H9 (cell line): ENCODE measurements around the gene ARL14EPL. TPM values are rescaled to one million over a fixed set of nuclear protein-coding genes. Genes with fewer than 3 reads are reported as not detected.

Source experiments
- DNase-seq: peaks from one replicate; pipeline ENCODE4 v3.0.0-alpha.2; 2017
- H2AFZ ChIP-seq: one replicate; pipeline ENCODE4 v1.6.1; 2013; ENCODE audit warnings: mild to moderate bottlenecking, low read length, control low read depth, moderate library complexity
- H2AK5ac ChIP-seq: 2 replicates; pipeline ENCODE4 v1.6.1; 2013; ENCODE audit warnings: low read length, control low read depth, mixed read lengths; ENCODE audit not compliant: insufficient read length
- H2BK120ac ChIP-seq: one replicate; pipeline ENCODE4 v1.6.1; 2013; ENCODE audit warnings: low read depth, mild to moderate bottlenecking, low read length, control low read depth, inconsistent platforms; ENCODE audit not compliant: poor library complexity, severe bottlenecking
- H2BK12ac ChIP-seq: 2 replicates; pipeline ENCODE4 v1.6.1; 2013; ENCODE audit warnings: low read length, control low read depth, mixed read lengths, low read depth; ENCODE audit not compliant: insufficient read length
- H2BK15ac ChIP-seq: 2 replicates; pipeline ENCODE4 v1.6.1; 2013; ENCODE audit warnings: low read depth, low read length, control low read depth
- H2BK20ac ChIP-seq: one replicate; pipeline ENCODE4 v1.6.1; 2013; ENCODE audit warnings: low read depth, mild to moderate bottlenecking, low read length, control low read depth, inconsistent platforms; ENCODE audit not compliant: poor library complexity, severe bottlenecking
- H2BK5ac ChIP-seq: 2 replicates; pipeline ENCODE4 v1.6.1; 2013; ENCODE audit warnings: low read length, control low read depth, mixed read lengths; ENCODE audit not compliant: insufficient read length
- H3K14ac ChIP-seq: 2 replicates; pipeline ENCODE4 v1.6.1; 2013; ENCODE audit warnings: low read length, control low read depth; ENCODE audit not compliant: insufficient read depth
- H3K18ac ChIP-seq: 2 replicates; pipeline ENCODE4 v1.6.1; 2013; ENCODE audit warnings: low read depth, mild to moderate bottlenecking, mixed read lengths, low read length, control low read depth; ENCODE audit not compliant: insufficient read length
- H3K23ac ChIP-seq: 2 replicates; pipeline ENCODE4 v1.6.1; 2013; ENCODE audit warnings: low read length, control low read depth, mixed read lengths, low read depth; ENCODE audit not compliant: insufficient read length
- H3K23me2 ChIP-seq: 2 replicates; pipeline ENCODE4 v1.6.1; 2013; ENCODE audit warnings: low read depth, mild to moderate bottlenecking, mixed read lengths, low read length, control low read depth; ENCODE audit not compliant: insufficient read length, poor library complexity, severe bottlenecking
- H3K27ac ChIP-seq: 2 replicates; pipeline ENCODE4 v1.5.1; 2013; ENCODE audit warnings: low read length, control low read depth, mixed read lengths, low read depth; ENCODE audit not compliant: insufficient read length
- H3K27me3 ChIP-seq: 2 replicates; pipeline ENCODE4 v1.6.1; 2013; ENCODE audit warnings: low read length, control low read depth, inconsistent platforms; ENCODE audit not compliant: insufficient read depth
- H3K4ac ChIP-seq: 2 replicates; pipeline ENCODE4 v1.6.1; 2013; ENCODE audit warnings: low read depth, mild to moderate bottlenecking, control low read depth, inconsistent platforms, low read length, moderate library complexity
- H3K4me1 ChIP-seq: 2 replicates; pipeline ENCODE4 v1.6.1; 2013; ENCODE audit warnings: low read length, control low read depth, inconsistent platforms; ENCODE audit not compliant: insufficient read depth
- H3K4me2 ChIP-seq: 2 replicates; pipeline ENCODE4 v1.6.1; 2013; ENCODE audit warnings: low read length, control low read depth, mixed read lengths; ENCODE audit not compliant: insufficient read length, insufficient read depth
- H3K56ac ChIP-seq: 2 replicates; pipeline ENCODE4 v1.6.1; 2013; ENCODE audit warnings: low read depth, mild to moderate bottlenecking, mixed read lengths, low read length, control low read depth; ENCODE audit not compliant: insufficient read length
- H3K79me1 ChIP-seq: 2 replicates; pipeline ENCODE4 v1.6.1; 2013; ENCODE audit warnings: low read depth, mild to moderate bottlenecking, moderate library complexity, low read length, control low read depth, inconsistent platforms; ENCODE audit not compliant: insufficient read depth, poor library complexity, severe bottlenecking
- H3K79me2 ChIP-seq: 2 replicates; pipeline ENCODE4 v1.6.1; 2013; ENCODE audit warnings: low read length, control low read depth, inconsistent platforms; ENCODE audit not compliant: insufficient read depth
- H3K9ac ChIP-seq: 2 replicates; pipeline ENCODE4 v1.6.1; 2013; ENCODE audit warnings: low read length, control low read depth, mixed read lengths; ENCODE audit not compliant: insufficient read length; ENCODE audit errors: extremely low read depth
- H3K9me3 ChIP-seq: one replicate; pipeline ENCODE4 v1.6.1; 2013; ENCODE audit warnings: low read depth, low read length, inconsistent platforms; ENCODE audit not compliant: control insufficient read depth
- H3T11ph ChIP-seq: one replicate; pipeline ENCODE4 v1.6.1; 2013; ENCODE audit warnings: mild to moderate bottlenecking, low read length, control low read depth, inconsistent platforms
- H4K20me1 ChIP-seq: one replicate; pipeline ENCODE4 v1.6.1; 2013; ENCODE audit not compliant: control insufficient read depth, insufficient read length, insufficient read depth
- H4K5ac ChIP-seq: 2 replicates; pipeline ENCODE4 v1.6.1; 2013; ENCODE audit warnings: low read depth, mild to moderate bottlenecking, mixed read lengths, low read length, control low read depth; ENCODE audit not compliant: insufficient read length
- H4K8ac ChIP-seq: replicated peaks from 2 replicates; pipeline ENCODE4 v1.6.1; 2013; ENCODE audit warnings: low read length, control low read depth, mixed read lengths, low read depth; ENCODE audit not compliant: insufficient read length
- H4K91ac ChIP-seq: 2 replicates; pipeline ENCODE4 v1.6.1; 2013; ENCODE audit warnings: low read depth, mild to moderate bottlenecking, moderate library complexity, mixed read lengths, low read length, control low read depth; ENCODE audit not compliant: insufficient read length
- H3K27ac Mint-ChIP-seq, 3 experiments: 2 replicates in 2 of 3; 3 replicates in 1 of 3; pipeline ENCODE4 v1.8.0; 2020 to 2021; ENCODE audit warnings: mixed read lengths in 3 of 3, mild to moderate bottlenecking in 1 of 3, moderate library complexity in 1 of 3
- H3K27me3 Mint-ChIP-seq: 2 replicates; pipeline ENCODE4 v1.8.0; 2021; ENCODE audit warnings: low read depth, mild to moderate bottlenecking, moderate library complexity, mixed read lengths
- H3K36me3 Mint-ChIP-seq, 3 experiments: 2 replicates in 2 of 3; 3 replicates in 1 of 3; pipeline ENCODE4 v1.8.0; 2020 to 2021; ENCODE audit warnings: low read depth in 3 of 3, mixed read lengths in 3 of 3; ENCODE audit not compliant: insufficient read depth in 1 of 3
- H3K4me1 Mint-ChIP-seq, 2 experiments: 2 replicates each; pipeline ENCODE4 v1.8.0; 2020; ENCODE audit warnings: mixed read lengths in 2 of 2
- H3K4me3 Mint-ChIP-seq, 2 experiments: 2 replicates in 1 of 2; 3 replicates in 1 of 2; pipeline ENCODE4 v1.8.0; 2020 to 2021; ENCODE audit warnings: mild to moderate bottlenecking in 2 of 2, mixed read lengths in 2 of 2, moderate library complexity in 1 of 2
- H3K9me3 Mint-ChIP-seq, 2 experiments: 2 replicates in 1 of 2; 3 replicates in 1 of 2; pipeline ENCODE4 v1.8.0; 2020; ENCODE audit warnings: mild to moderate bottlenecking in 2 of 2, mixed read lengths in 2 of 2, moderate library complexity in 1 of 2
- WGBS: extraction: QIAGEN DNeasy Blood & Tissue Kit; methylation state at CpG from one replicate; pipeline ENCODE4 v1.1.7; 2013; ENCODE audit warnings: missing lambda C conversion rate, low lambda C conversion rate, mixed read lengths; ENCODE audit not compliant: insufficient read length; ENCODE audit errors: extremely low coverage; 5-methylcytosine and 5-hydroxymethylcytosine counted together
- total RNA-seq: library from RNA; stranded (reverse); gene quantifications from 2 replicates; pipeline ENCODE4 v1.2.1, GENCODE V29; 2021
- TF ChIP-seq, protein P1 (sequence below): fragments of 200-600 bp; sonication (generic); conservative IDR thresholded peaks from 3 replicates; pipeline ENCODE4 v1.8.0; 2021; ENCODE audit warnings: antibody characterized with exemption, mild to moderate bottlenecking

ARL14EPL gene
- total RNA-seq, 1 experiment from 2014 or later, result not detected

DNA sequence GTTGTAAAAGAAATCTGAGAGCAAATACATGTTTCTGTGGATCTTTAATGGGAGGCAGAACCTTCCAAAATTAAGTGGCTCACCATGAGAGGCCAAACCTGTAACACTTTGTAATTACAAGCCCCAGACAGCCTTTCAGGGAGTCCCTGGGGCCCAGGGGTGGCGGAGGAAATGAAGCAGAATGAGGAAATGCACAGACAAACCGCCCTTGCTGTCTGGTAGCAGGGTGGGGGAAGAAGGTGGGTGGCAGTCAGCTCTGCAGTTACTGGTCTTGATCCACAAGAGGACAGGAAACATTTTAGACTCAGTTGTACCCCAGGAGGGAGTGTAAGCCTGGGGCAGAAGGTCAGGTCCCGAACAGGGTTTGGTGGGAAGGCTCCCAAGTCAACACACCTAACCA, 6.5 kb downstream of the ARL14EPL start:
- WGBS, result no CpG with 5 or more reads among the region's 3 CpGs
- Mint-ChIP-seq H3K27me3 (no peaks in the 10 kb centered on the region; the same call in 1 of the 2 replicates), H3K4me1 (peaks cover 6 to 9% of the 10 kb centered on the region in 2 experiments; a peak in 3 of 4 replicates), H3K27ac (no peak overlapping the region; a peak in 1 of 7 replicates), H3K4me3 (no peak overlapping the region), H3K9me3 (no peaks in the 10 kb centered on the region), H3K36me3 (no peaks in the 10 kb centered on the region; a peak in 1 of 7 replicates)
- Histone ChIP-seq H4K20me1 (no peaks in the 10 kb centered on the region), H3K14ac (no peak overlapping the region), H2AK5ac (no peak overlapping the region), H3K27ac (no peak overlapping the region), H4K8ac (no peak overlapping the region), H2BK15ac (no peak overlapping the region), H3K23ac (no peak overlapping the region), H3K18ac (no peak overlapping the region), H3K9ac (no peak overlapping the region), H3K23me2 (no peaks in the 10 kb centered on the region), H2BK120ac (no peak overlapping the region), H2BK12ac (no peak overlapping the region), H3K56ac (no peak overlapping the region), H2BK20ac (no peak overlapping the region), H3K4me1 (no peaks in the 10 kb centered on the region; the same call in 1 of the 2 replicates), H4K5ac (no peak overlapping the region), H3K4ac (no peak overlapping the region), H3K4me2 (no peak overlapping the region), H3K27me3 (no peaks in the 10 kb centered on the region), H2AFZ (no peak overlapping the region), H3K9me3 (no peaks in the 10 kb centered on the region), H2BK5ac (no peak overlapping the region), H3K79me1 (no peaks in the 10 kb centered on the region), H3T11ph (no peak overlapping the region), H3K79me2 (no peaks in the 10 kb centered on the region), H4K91ac (no peak overlapping the region)
- TF ChIP-seq, protein P1, sequence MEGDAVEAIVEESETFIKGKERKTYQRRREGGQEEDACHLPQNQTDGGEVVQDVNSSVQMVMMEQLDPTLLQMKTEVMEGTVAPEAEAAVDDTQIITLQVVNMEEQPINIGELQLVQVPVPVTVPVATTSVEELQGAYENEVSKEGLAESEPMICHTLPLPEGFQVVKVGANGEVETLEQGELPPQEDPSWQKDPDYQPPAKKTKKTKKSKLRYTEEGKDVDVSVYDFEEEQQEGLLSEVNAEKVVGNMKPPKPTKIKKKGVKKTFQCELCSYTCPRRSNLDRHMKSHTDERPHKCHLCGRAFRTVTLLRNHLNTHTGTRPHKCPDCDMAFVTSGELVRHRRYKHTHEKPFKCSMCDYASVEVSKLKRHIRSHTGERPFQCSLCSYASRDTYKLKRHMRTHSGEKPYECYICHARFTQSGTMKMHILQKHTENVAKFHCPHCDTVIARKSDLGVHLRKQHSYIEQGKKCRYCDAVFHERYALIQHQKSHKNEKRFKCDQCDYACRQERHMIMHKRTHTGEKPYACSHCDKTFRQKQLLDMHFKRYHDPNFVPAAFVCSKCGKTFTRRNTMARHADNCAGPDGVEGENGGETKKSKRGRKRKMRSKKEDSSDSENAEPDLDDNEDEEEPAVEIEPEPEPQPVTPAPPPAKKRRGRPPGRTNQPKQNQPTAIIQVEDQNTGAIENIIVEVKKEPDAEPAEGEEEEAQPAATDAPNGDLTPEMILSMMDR, result no peak
- DNase-seq, result no peak
